KOPT-K1 (cell line): ENCODE results near the gene PACRG.

Experiments
- H3K27ac ChIP-seq: fragments of 200-600 bp; sonication (generic); 2 replicates; pipeline ENCODE4 v1.5.1; 2016; ENCODE audit warnings: antibody characterized with exemption, mild to moderate bottlenecking, low read depth, low read length; ENCODE audit not compliant: poor library complexity, severe bottlenecking
- H3K36me3 ChIP-seq: fragments of 200-600 bp; sonication (generic); 2 replicates; pipeline ENCODE4 v1.5.1; 2017; ENCODE audit warnings: antibody characterized with exemption, mild to moderate bottlenecking, low read length, moderate library complexity; ENCODE audit not compliant: insufficient read depth
- H3K9me3 ChIP-seq: fragments of 200-600 bp; sonication (generic); 2 replicates; pipeline ENCODE4 v1.5.1; 2017; ENCODE audit warnings: antibody characterized with exemption, low read length, mild to moderate bottlenecking; ENCODE audit not compliant: insufficient read depth, poor library complexity, severe bottlenecking

Gene PACRG

DNA sequence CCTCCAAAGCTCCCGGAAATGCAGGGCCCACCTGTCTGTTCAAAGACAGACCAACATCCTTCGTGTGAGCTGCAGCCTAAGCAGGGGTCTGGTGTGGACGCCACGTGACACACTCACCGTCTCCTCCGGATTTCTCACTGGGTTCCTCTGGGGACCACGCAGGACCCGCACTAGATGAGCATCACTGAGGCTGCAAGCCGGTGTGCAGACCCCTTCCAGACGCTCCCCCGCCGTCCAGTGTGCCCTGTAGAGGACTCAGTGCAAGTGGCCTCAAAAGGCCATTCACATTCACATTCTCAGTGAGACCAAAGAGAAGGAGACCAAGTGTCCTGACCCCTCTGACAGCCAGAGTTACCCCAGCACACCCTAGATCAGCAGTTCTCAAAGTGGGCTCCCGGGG lies 595.5 kb downstream of the PACRG start:
- H3K36me3 ChIP-seq: no peaks in the 10 kb centered on the region
- no peaks in the 10 kb centered on the region for H3K9me3 ChIP-seq

DNA sequence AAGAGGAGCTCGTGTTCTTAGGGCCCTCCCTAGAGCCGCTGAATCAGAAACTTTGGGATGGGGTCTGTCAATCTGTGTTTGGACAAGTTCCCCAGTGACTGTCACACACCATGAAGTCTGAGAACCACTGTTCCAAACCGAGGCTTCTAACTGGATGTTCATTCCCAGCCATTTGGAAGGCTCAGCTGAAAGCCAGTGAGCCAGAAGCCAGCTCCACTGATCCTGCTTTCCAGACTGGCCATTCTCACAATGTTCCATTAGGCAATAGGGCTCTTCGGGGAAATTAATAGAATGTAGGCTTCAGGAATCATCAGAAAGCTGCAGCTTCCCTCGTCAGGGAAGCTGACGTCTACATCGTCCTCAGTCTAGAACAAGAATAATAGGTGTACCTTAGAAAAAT lies 595.9 kb downstream of the PACRG start:
- H3K36me3 ChIP-seq: no peaks in the 10 kb centered on the region
- H3K27ac ChIP-seq: no peak overlapping the region
- no peaks in the 10 kb centered on the region for H3K9me3 ChIP-seq

More for the DNA sequence above, 595.5 kb downstream of the PACRG start:
- no peak overlapping the region for H3K27ac ChIP-seq

DNA sequence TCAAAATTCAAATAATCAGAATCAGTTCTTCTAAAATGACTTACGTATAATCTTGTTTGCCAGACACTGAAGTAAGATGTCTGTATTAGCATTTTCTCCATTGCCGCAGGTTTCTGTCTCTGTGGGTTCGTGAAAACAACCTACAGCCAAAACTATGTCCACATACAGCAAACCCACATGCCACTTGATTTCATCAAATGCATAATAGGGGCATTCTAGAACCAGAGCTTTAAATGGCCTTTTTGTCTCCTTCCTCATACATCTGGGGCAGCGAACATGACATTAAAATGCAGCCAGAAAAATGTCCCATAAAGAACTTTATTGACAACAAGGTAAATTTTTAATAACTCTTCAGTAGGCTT lies 596.5 kb downstream of the PACRG start:
- Histone ChIP-seq H3K9me3 (no peaks in the 10 kb centered on the region), H3K27ac (no peak overlapping the region), H3K36me3 (no peaks in the 10 kb centered on the region)

DNA sequence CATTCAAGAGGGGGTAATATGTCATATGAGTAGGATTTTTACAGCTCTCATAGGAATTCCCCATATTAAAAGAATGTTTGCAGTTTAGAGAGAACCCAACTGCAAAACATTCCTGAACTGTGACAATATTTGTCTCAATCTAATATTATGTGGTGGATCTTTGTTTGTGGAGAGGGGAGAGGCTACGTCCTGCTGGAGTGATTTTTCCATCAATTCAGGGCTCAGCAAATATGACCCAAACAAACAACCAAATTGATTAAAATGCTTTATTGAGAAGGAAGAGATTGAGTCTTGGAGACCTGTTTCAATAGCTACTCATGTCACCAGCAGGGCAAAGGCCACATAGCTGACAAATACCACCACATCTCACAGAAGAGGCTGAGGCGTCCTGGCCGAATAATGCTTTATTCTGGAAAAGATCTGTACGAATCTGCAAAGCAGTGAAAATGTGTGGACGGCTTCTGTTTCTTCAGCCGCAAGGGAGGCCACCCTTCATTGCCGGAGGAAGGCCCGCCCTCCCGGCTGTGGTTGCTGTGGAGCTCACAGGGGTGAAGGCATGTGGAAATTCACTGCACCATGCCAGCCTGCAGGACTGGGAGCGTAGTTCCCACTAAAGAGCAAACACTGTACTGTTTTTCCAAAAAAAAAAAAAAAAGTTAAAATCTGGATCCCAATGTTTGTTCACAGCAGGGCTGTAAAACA lies 597.1 kb downstream of the PACRG start:
- Histone ChIP-seq H3K9me3 (no peaks in the 10 kb centered on the region), H3K27ac (no peak overlapping the region), H3K36me3 (no peaks in the 10 kb centered on the region)

DNA sequence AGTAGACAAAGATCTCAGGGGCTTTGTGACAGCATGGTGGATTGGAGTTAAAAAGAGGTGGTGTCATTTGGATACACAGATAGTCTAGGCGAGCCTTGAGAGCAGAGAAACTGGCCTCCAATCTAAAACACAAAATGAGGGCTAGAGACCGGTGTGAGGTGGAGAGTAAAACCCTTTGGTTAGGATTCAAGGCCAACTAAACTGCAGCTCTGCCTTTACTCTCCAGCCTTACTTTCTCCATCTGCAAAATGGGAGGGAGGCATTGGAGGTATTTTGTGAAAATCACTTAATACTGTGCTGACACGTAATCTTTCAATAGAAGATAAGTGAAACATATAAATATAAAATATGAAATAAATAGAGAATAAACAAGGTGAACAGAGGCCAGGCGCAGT lies 597.6 kb downstream of the PACRG start:
- Histone ChIP-seq H3K27ac (no peak overlapping the region), H3K9me3 (no peaks in the 10 kb centered on the region), H3K36me3 (no peaks in the 10 kb centered on the region)

DNA sequence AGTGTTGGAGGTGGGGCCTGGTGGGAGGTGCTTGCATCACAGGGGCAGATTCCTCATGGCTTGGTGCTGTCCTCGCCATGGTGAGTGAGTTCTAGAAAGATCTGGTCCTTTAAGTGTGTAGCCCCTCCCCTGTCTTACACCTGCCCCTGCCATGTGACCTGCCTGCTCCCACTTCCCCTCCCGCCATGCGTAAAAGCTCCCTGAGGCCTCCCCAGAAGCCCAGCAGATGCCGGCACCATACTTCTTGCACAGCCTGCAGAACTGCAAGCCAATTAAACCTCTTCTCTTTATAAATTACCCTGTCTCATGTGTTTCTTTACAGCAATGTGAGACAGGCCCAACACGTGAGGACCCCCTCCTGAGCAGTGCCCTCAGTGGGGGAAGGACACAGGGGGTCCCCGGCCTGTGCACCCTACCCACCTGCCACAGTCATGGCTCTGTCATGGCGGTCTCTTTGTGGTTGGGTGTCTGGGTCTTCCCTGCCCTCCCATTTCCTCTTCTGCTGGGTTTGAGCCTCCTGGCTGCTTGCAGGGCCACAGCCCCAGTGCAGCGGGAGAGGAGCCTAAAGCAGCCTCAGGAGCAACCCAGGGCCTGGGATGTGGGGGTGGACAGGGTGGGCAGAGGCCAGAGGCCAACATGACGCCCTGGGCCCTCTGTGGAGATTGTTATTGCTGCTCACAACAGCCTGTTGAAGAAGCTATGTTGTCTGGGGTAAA lies 599.5 kb downstream of the PACRG start:
- no peaks in the 10 kb centered on the region for H3K9me3 ChIP-seq
- H3K36me3 ChIP-seq: no peaks in the 10 kb centered on the region
- no peak overlapping the region for H3K27ac ChIP-seq

DNA sequence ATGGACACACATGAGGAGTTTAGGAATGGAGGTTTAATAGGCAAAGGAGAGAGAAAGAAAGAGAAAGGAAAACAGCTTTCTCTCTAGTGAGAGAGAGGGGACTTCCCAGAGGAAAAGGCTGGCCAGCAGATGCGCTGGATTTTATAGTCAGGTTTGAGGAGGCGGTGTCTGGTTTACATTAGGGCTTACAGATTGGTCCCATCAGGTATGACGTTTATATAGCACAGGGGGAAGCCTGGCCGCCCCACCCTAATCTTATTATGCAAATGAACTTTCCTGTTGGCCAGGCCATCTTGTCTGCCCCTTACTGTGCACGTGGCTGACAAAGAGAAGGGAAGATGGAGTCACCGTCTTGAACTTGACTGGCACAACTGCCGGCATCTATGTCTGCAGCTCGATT lies 600.1 kb downstream of the PACRG start:
- no peaks in the 10 kb centered on the region for H3K36me3 ChIP-seq
- H3K9me3 ChIP-seq: no peaks in the 10 kb centered on the region
- no peak overlapping the region for H3K27ac ChIP-seq

DNA sequence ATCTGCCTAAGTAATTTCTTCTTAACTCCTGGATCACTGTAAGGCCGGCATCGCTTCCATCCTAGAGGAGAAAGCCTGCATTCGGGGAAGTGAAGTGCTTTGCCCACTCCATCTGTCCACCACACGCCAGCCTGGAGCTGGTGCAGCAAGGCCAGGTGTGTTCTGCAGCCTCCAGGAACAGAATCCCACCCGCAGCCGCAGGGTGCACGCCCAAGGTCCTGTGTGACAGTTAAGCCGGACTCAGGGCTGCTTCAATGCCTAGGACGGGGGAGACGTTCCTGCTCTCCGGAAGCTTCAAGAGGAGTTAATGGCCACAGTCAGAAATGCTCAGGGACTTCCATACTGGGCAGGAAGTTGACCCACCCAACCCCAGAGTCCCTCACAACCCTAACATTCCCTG lies 600.6 kb downstream of the PACRG start:
- Histone ChIP-seq H3K36me3 (no peaks in the 10 kb centered on the region), H3K27ac (no peak overlapping the region), H3K9me3 (no peaks in the 10 kb centered on the region)

DNA sequence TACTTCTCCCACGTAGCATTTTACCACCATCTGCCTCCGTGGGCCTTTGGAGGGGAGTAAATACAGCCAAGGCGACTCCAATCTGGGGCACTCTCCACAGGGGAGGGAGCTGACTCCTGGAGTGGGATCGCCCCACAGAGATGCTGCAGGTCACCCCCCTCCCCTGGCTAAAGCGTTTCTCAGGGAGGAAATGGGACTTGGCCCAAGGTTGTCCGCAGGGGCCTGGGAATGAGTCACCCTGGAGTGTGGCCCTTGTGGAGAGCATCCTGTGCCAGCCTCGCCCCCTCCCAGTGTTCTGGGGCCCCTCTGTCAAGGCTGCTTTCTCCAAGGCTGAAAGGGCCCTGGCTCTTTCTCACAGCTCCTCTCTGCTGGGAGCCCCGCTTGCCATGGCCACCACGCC lies 602.2 kb downstream of the PACRG start:
- no peak overlapping the region for H3K27ac ChIP-seq
- H3K36me3 ChIP-seq: no peaks in the 10 kb centered on the region
- no peaks in the 10 kb centered on the region for H3K9me3 ChIP-seq

DNA sequence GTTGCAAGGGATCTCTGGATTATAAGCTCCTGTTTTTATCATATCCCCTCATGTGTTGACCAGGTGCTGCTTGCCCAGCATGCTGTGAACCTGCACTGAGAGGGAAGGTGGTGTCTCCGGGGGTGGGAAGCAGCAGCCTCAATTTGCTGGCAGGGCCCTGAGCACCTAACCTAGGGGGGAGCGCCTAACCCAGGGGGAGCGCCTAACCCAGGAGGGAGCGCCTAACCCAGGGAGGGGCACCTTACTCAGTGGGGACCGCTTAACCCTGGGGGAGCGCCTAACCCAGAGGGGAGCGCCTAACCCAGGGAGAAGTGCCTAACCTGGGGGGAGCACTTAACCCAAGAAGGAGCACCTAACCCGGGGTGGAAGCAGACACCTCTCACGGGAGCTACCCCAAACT lies 603.5 kb downstream of the PACRG start:
- Histone ChIP-seq H3K27ac (no peak overlapping the region), H3K36me3 (no peaks in the 10 kb centered on the region), H3K9me3 (no peaks in the 10 kb centered on the region)

DNA sequence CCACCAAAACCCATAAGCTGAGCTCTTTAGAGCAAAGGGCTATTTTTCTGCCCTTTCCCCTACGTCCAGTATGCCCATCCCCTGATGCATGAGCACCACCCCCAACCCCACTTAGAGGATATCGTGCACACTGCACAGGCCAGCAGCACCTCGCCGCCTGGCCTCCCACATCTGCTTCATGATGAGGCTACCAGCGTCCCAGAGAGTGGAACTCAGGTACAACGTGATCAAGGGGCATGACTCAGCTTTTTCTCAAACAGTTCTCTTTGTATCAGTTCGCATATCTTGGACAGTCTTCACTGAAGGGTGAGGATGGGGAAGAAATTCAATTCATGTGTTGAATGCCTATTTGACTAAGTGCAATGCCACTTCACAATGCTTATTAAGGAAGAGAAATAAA lies 604.8 kb downstream of the PACRG start:
- Histone ChIP-seq H3K36me3 (no peaks in the 10 kb centered on the region), H3K9me3 (no peaks in the 10 kb centered on the region), H3K27ac (no peak overlapping the region)

DNA sequence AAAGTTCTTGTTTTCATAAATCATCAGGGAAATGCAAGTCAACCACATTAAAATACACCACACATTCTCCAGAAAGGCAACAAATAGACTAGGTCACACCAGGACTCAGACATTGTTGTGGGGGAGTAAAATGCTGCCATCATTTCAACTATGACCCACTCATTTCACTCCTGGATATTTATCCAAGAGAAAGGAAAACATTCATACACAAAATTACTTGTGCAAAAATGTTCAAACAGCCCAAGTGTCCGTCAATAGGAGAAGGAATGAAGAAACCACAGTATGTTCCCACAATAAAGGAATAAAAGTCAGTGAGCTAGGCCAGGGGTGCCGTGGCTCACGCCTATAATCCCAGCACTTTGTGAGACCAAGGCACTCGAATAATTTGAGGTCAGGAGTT lies 605.3 kb downstream of the PACRG start:
- Histone ChIP-seq H3K36me3 (no peaks in the 10 kb centered on the region), H3K9me3 (no peaks in the 10 kb centered on the region), H3K27ac (no peak overlapping the region)

DNA sequence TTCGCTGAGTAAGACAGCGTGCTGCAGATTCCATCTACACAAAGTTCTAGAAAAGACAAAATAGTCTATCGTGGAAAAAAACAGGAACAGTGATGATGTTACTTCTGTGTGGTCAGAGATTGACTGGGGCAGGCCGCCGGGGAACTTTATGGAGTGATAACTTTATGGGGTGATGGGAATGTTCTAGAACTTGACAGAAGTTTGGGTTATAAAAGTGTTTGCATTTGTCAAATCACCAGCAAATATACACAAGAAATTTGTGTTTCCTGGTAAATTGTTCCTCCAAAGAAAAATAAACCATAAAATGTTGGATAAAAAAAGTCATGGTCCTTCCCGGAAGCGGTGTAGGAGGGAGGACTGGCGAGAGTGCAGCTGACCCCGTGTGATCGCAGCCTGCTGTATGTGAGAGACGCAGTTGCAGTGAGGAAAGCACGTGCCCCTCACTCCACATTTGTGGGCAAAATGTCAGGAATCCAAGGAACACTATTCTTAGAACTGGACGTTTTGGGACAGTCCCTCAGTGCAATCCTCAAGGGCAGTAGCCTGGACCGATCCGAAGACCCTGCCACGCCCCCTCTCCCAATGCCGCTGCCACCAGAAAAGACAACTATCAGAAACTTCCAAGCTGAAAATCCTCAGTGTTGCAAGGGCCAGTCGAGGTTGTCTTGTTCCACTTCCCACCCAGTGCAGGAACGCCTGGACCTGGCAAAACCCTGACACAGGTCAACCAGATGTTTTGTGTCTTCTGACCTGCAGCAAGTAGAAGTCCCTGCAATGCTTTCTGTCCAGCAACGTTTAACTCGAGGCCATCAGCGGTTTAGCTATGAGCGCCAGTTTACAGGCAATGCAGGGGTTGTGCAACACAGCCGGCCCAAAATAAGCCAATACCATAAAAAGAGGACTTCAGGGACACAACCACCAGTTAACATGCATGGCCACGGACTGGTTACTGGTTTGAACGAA lies 606.2 kb downstream of the PACRG start:
- Histone ChIP-seq H3K9me3 (no peaks in the 10 kb centered on the region), H3K36me3 (no peaks in the 10 kb centered on the region), H3K27ac (no peak overlapping the region)

DNA sequence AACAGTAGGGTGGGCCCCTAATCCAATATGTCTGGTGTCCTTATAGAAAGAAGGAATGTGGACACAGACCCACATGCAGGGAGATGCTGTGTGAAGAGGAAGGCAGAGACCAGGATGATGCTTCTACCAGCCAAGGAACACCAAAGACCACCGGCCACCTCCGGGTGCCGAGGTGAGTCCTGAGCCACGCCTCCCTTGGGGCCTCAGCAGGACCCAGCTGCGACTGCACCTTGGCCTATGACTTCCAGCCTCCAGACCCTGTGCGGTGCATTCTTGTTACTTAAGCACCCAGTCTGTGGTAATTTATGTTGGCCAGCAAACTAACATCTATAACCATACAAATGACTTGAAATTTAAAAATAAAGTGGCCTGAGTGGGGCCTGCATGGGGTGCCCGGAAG lies 607.3 kb downstream of the PACRG start:
- no peaks in the 10 kb centered on the region for H3K9me3 ChIP-seq
- no peak overlapping the region for H3K27ac ChIP-seq
- H3K36me3 ChIP-seq: no peaks in the 10 kb centered on the region
